Measurements from ENCODE around the gene PDZD8.

- TF ChIP-seq, protein P1, sequence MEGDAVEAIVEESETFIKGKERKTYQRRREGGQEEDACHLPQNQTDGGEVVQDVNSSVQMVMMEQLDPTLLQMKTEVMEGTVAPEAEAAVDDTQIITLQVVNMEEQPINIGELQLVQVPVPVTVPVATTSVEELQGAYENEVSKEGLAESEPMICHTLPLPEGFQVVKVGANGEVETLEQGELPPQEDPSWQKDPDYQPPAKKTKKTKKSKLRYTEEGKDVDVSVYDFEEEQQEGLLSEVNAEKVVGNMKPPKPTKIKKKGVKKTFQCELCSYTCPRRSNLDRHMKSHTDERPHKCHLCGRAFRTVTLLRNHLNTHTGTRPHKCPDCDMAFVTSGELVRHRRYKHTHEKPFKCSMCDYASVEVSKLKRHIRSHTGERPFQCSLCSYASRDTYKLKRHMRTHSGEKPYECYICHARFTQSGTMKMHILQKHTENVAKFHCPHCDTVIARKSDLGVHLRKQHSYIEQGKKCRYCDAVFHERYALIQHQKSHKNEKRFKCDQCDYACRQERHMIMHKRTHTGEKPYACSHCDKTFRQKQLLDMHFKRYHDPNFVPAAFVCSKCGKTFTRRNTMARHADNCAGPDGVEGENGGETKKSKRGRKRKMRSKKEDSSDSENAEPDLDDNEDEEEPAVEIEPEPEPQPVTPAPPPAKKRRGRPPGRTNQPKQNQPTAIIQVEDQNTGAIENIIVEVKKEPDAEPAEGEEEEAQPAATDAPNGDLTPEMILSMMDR (conservative IDR thresholded peaks at IDR 0.05; ENCODE audit: low read length), result no peak
- no peak for TF ChIP-seq EZH2phosphoT487 (IDR thresholded peaks at IDR 0.05; ENCODE audit: borderline replicate concordance, low read depth, low read length)
Observed at GRCh38 chr10:117334066-117334465, 41.2 kb downstream of the PDZD8 start.

Measured in OCI-LY7 (cell line).